Upper lobe of left lung (tissue), 4 donors: ENCODE results near the gene BMP7.

ENCODE experiments used
- POLR2AphosphoS5 ChIP-seq, 2 donors: sonication (generic); formaldehyde crosslinking; IDR thresholded peaks; one replicate each; pipeline ENCODE4 v1.5.1; 2017; ENCODE audit warnings: antibody characterized with exemption in 2 of 2
- TF ChIP-seq, protein P1 (sequence below), 6 experiments: fragments of 450-650 bp in 4 of 6; fragments of 200-600 bp in 2 of 6; sonication (generic) in 2 of 6; IDR thresholded peaks; one replicate each; pipeline ENCODE4 v1.5.1; 2016 to 2019; ENCODE audit warnings: antibody characterized with exemption in 6 of 6

DNA sequence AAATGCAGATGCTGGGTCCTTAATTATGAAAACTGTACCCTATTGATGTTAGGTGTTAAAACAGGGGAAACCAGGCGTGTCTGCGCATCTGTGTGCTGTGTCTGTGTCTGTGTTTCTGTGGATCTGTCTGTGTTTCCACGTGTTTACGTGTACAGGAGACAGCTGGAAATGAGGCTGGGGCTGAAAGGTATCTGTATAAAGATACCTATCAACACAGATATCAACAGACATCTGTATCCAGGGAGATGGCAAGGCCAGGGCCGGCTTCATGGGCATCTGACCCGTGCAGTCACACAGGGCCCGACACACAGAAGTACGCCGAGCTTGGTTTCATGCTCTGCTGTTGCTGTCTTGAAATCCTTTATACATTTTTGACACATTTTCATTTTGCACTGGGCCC is 48.6 kb downstream of the BMP7 start:
- TF ChIP-seq, protein P1, sequence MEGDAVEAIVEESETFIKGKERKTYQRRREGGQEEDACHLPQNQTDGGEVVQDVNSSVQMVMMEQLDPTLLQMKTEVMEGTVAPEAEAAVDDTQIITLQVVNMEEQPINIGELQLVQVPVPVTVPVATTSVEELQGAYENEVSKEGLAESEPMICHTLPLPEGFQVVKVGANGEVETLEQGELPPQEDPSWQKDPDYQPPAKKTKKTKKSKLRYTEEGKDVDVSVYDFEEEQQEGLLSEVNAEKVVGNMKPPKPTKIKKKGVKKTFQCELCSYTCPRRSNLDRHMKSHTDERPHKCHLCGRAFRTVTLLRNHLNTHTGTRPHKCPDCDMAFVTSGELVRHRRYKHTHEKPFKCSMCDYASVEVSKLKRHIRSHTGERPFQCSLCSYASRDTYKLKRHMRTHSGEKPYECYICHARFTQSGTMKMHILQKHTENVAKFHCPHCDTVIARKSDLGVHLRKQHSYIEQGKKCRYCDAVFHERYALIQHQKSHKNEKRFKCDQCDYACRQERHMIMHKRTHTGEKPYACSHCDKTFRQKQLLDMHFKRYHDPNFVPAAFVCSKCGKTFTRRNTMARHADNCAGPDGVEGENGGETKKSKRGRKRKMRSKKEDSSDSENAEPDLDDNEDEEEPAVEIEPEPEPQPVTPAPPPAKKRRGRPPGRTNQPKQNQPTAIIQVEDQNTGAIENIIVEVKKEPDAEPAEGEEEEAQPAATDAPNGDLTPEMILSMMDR (IDR thresholded peaks at IDR 0.05): no peak
- no peak for TF ChIP-seq POLR2AphosphoS5 (IDR thresholded peaks at IDR 0.05)
